C4-2B (cell line): Measurements from ENCODE around the gene EDIL3.

ENCODE experiments used
- CTCF ChIP-seq: fragments of 450-650 bp; conservative IDR thresholded peaks from 2 replicates; pipeline ENCODE4 v1.5.1; 2017; ENCODE audit warnings: mild to moderate bottlenecking
- ZFX ChIP-seq: fragments of 450-650 bp; IDR thresholded peaks from 2 replicates; pipeline ENCODE4 v1.6.1; 2017

- TF ChIP-seq CTCF: no peak
- no peak for TF ChIP-seq ZFX
Observed at GRCh38 chr5:83919071-83920041, 465.3 kb downstream of the EDIL3 start.
